ENCODE measurements around the gene ZNF189.

- no peak for TF ChIP-seq CTCF (conservative IDR thresholded peaks at IDR 0.05; ENCODE audit: low read depth, low read length)
- no peak for TF ChIP-seq MAFK (IDR thresholded peaks at IDR 0.05; ENCODE audit: low read depth, low read length)
- TF ChIP-seq RAD21 (IDR thresholded peaks at IDR 0.05; ENCODE audit: low read length) = no peak
- TF ChIP-seq USF2 (IDR thresholded peaks at IDR 0.05; ENCODE audit: low read depth, low read length) = no peak
- no peak for TF ChIP-seq POLR2A (IDR thresholded peaks at IDR 0.05; ENCODE audit: low read depth, low read length)
- no peak for TF ChIP-seq FOS (IDR thresholded peaks at IDR 0.05; ENCODE audit: low read depth, low read length)
- TF ChIP-seq RFX5 (IDR thresholded peaks at IDR 0.05; ENCODE audit: low read depth, low read length) = no peak
- TF ChIP-seq CEBPB (IDR thresholded peaks at IDR 0.05; ENCODE audit: low read depth, low read length) = no peak
- no peak for TF ChIP-seq SMC3 (IDR thresholded peaks at IDR 0.05; ENCODE audit: low read depth, low read length)
- no peak for TF ChIP-seq MAZ (IDR thresholded peaks at IDR 0.05; ENCODE audit: borderline replicate concordance, low read depth, low read length)
- no peak for TF ChIP-seq BHLHE40 (IDR thresholded peaks at IDR 0.05; ENCODE audit: low read depth, low read length)
- no peak for TF ChIP-seq RCOR1 (IDR thresholded peaks at IDR 0.05; ENCODE audit: insufficient replicate concordance, low read length)
These were observed 23.0 kb downstream of the ZNF189 start for GRCh38 chr9:101421653-101422065.

Data from IMR-90 (cell line).